GM23338 (cell line): ENCODE measurements around the gene FKBP2.

Experiments
- CREB1 ChIP-seq: fragments of 250-450 bp; sonication (Bioruptor Pico); IDR thresholded peaks from 2 replicates; pipeline ENCODE4 v1.5.0; 2020; ENCODE audit warnings: low read depth, mild to moderate bottlenecking, moderate library complexity
- EZH2 ChIP-seq: fragments of 200-600 bp; sonication (generic); IDR thresholded peaks from one replicate; pipeline ENCODE4 v1.8.0; 2017; ENCODE audit warnings: antibody characterized with exemption, mild to moderate bottlenecking, low read depth; ENCODE audit not compliant: unreplicated experiment
- EZH2phosphoT487 ChIP-seq: fragments of 200-600 bp; sonication (generic); IDR thresholded peaks from one replicate; pipeline ENCODE4 v1.8.1; 2018; ENCODE audit warnings: antibody characterized with exemption; ENCODE audit not compliant: unreplicated experiment
- JUNB ChIP-seq: IDR thresholded peaks from one replicate; pipeline ENCODE4 v1.6.1; 2016; ENCODE audit warnings: antibody characterized with exemption; ENCODE audit not compliant: unreplicated experiment
- NANOG ChIP-seq: IDR thresholded peaks from 2 replicates; pipeline ENCODE4 v1.6.1; 2016; ENCODE audit warnings: antibody characterized with exemption, borderline replicate concordance
- POLR2AphosphoS5 ChIP-seq: IDR thresholded peaks from 2 replicates; pipeline ENCODE4 v1.6.1; 2016; ENCODE audit warnings: antibody characterized with exemption, low read depth
- ZNF331 ChIP-seq: fragments of 250-450 bp; sonication (Bioruptor Pico); IDR thresholded peaks from 2 replicates; pipeline ENCODE4 v1.5.0; 2020; ENCODE audit warnings: low read depth, mild to moderate bottlenecking, moderate library complexity
- TF ChIP-seq, protein P1 (sequence below), 2 experiments: fragments of 200-600 bp in 1 of 2; sonication (generic) in 1 of 2; conservative IDR thresholded peaks; 2 replicates each; pipeline versions ENCODE4 v1.5.1 to v1.6.1; 2016 to 2017; ENCODE audit warnings: antibody characterized with exemption in 2 of 2, low read depth in 2 of 2, mild to moderate bottlenecking in 2 of 2, moderate library complexity in 1 of 2
- TF ChIP-seq, protein P2 (sequence below): IDR thresholded peaks from one replicate; pipeline ENCODE4 v1.6.1; 2018; ENCODE audit warnings: antibody characterized with exemption; ENCODE audit not compliant: unreplicated experiment
- TF ChIP-seq, protein P3 (sequence below): fragments of 250-450 bp; sonication (Bioruptor Pico); IDR thresholded peaks from 2 replicates; pipeline ENCODE4 v1.5.0; 2020; ENCODE audit warnings: mild to moderate bottlenecking, moderate library complexity

DNA sequence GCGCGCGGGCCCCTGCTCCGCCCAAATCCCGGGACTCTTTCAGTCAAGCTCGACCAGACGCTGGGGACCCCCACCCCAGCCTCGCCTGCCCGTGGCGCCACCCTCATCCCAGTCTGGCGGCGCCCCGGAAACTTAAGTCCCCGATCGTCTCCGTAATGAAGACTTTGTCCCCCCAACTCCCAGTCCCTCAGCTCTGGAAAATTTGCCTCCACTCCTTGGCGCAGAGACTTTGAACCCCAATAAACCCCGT, 10.8 kb downstream of the FKBP2 start:
- TF ChIP-seq, protein P1, sequence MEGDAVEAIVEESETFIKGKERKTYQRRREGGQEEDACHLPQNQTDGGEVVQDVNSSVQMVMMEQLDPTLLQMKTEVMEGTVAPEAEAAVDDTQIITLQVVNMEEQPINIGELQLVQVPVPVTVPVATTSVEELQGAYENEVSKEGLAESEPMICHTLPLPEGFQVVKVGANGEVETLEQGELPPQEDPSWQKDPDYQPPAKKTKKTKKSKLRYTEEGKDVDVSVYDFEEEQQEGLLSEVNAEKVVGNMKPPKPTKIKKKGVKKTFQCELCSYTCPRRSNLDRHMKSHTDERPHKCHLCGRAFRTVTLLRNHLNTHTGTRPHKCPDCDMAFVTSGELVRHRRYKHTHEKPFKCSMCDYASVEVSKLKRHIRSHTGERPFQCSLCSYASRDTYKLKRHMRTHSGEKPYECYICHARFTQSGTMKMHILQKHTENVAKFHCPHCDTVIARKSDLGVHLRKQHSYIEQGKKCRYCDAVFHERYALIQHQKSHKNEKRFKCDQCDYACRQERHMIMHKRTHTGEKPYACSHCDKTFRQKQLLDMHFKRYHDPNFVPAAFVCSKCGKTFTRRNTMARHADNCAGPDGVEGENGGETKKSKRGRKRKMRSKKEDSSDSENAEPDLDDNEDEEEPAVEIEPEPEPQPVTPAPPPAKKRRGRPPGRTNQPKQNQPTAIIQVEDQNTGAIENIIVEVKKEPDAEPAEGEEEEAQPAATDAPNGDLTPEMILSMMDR (conservative IDR thresholded peaks at IDR 0.05; ENCODE audit: low read depth in 2 of 2), result no peak
- TF ChIP-seq POLR2AphosphoS5, result no peak
- no peak for TF ChIP-seq EZH2phosphoT487
- no peak for TF ChIP-seq EZH2
- TF ChIP-seq CREB1 (CRISPR knock-in tag), result no peak
- TF ChIP-seq, protein P2, sequence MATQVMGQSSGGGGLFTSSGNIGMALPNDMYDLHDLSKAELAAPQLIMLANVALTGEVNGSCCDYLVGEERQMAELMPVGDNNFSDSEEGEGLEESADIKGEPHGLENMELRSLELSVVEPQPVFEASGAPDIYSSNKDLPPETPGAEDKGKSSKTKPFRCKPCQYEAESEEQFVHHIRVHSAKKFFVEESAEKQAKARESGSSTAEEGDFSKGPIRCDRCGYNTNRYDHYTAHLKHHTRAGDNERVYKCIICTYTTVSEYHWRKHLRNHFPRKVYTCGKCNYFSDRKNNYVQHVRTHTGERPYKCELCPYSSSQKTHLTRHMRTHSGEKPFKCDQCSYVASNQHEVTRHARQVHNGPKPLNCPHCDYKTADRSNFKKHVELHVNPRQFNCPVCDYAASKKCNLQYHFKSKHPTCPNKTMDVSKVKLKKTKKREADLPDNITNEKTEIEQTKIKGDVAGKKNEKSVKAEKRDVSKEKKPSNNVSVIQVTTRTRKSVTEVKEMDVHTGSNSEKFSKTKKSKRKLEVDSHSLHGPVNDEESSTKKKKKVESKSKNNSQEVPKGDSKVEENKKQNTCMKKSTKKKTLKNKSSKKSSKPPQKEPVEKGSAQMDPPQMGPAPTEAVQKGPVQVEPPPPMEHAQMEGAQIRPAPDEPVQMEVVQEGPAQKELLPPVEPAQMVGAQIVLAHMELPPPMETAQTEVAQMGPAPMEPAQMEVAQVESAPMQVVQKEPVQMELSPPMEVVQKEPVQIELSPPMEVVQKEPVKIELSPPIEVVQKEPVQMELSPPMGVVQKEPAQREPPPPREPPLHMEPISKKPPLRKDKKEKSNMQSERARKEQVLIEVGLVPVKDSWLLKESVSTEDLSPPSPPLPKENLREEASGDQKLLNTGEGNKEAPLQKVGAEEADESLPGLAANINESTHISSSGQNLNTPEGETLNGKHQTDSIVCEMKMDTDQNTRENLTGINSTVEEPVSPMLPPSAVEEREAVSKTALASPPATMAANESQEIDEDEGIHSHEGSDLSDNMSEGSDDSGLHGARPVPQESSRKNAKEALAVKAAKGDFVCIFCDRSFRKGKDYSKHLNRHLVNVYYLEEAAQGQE, result no peak
- no peak for TF ChIP-seq JUNB
- TF ChIP-seq, protein P3, sequence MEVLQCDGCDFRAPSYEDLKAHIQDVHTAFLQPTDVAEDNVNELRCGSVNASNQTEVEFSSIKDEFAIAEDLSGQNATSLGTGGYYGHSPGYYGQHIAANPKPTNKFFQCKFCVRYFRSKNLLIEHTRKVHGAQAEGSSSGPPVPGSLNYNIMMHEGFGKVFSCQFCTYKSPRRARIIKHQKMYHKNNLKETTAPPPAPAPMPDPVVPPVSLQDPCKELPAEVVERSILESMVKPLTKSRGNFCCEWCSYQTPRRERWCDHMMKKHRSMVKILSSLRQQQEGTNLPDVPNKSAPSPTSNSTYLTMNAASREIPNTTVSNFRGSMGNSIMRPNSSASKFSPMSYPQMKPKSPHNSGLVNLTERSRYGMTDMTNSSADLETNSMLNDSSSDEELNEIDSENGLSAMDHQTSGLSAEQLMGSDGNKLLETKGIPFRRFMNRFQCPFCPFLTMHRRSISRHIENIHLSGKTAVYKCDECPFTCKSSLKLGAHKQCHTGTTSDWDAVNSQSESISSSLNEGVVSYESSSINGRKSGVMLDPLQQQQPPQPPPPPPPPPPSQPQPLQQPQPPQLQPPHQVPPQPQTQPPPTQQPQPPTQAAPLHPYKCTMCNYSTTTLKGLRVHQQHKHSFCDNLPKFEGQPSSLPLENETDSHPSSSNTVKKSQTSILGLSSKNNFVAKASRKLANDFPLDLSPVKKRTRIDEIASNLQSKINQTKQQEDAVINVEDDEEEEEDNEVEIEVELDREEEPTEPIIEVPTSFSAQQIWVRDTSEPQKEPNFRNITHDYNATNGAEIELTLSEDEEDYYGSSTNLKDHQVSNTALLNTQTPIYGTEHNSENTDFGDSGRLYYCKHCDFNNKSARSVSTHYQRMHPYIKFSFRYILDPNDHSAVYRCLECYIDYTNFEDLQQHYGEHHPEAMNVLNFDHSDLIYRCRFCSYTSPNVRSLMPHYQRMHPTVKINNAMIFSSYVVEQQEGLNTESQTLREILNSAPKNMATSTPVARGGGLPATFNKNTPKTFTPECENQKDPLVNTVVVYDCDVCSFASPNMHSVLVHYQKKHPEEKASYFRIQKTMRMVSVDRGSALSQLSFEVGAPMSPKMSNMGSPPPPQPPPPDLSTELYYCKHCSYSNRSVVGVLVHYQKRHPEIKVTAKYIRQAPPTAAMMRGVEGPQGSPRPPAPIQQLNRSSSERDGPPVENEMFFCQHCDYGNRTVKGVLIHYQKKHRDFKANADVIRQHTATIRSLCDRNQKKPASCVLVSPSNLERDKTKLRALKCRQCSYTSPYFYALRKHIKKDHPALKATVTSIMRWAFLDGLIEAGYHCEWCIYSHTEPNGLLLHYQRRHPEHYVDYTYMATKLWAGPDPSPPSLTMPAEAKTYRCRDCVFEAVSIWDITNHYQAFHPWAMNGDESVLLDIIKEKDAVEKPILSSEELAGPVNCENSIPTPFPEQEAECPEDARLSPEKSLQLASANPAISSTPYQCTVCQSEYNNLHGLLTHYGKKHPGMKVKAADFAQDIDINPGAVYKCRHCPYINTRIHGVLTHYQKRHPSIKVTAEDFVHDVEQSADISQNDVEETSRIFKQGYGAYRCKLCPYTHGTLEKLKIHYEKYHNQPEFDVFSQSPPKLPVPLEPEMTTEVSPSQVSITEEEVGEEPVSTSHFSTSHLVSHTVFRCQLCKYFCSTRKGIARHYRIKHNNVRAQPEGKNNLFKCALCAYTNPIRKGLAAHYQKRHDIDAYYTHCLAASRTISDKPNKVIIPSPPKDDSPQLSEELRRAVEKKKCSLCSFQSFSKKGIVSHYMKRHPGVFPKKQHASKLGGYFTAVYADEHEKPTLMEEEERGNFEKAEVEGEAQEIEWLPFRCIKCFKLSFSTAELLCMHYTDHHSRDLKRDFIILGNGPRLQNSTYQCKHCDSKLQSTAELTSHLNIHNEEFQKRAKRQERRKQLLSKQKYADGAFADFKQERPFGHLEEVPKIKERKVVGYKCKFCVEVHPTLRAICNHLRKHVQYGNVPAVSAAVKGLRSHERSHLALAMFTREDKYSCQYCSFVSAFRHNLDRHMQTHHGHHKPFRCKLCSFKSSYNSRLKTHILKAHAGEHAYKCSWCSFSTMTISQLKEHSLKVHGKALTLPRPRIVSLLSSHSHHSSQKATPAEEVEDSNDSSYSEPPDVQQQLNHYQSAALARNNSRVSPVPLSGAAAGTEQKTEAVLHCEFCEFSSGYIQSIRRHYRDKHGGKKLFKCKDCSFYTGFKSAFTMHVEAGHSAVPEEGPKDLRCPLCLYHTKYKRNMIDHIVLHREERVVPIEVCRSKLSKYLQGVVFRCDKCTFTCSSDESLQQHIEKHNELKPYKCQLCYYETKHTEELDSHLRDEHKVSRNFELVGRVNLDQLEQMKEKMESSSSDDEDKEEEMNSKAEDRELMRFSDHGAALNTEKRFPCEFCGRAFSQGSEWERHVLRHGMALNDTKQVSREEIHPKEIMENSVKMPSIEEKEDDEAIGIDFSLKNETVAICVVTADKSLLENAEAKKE (CRISPR knock-in tag), result no peak
- TF ChIP-seq NANOG, result no peak
- no peak for TF ChIP-seq ZNF331
